Pancreas (tissue), 10 donors: ENCODE measurements around the gene HEXB. TPM values are rescaled to one million over a fixed set of nuclear protein-coding genes. Genes with fewer than 3 reads are reported as not detected.

Experiments used
- ATAC-seq, 4 donors: fragments of 200-7000 bp; cut with Tn5 transposase; one replicate each; pipeline versions ENCODE4 v1.8.0 to v1.9.1; 2020; ENCODE audit warnings: mild to moderate bottlenecking in 4 of 4, moderate library complexity in 4 of 4
- DNase-seq, 6 donors: peaks; one replicate each; pipeline ENCODE4 v3.0.0-alpha.2; 2020
- FAIRE-seq: peaks from 2 replicates; lab custom pipeline; 2012; peaks lifted over from hg19 to GRCh38; lab: Jason Lieb, UNC
- H3K27ac ChIP-seq, 4 donors: fragments of 200-600 bp; sonication (generic); 1 replicate in 3 of 4; 2 replicates in 1 of 4; pipeline versions ENCODE4 v1.5.0 to v1.8.0; 2020
- H3K27me3 ChIP-seq, 4 donors: fragments of 200-600 bp; one replicate each; pipeline ENCODE4 v1.8.0; 2021
- H3K36me3 ChIP-seq, 3 donors: fragments of 200-600 bp; sonication (generic) in 1 of 3; one replicate each; pipeline versions ENCODE4 v1.5.0 to v1.8.0; 2020 to 2021
- H3K4me1 ChIP-seq, 3 donors: fragments of 200-600 bp; one replicate each; pipeline ENCODE4 v1.8.0; 2021
- H3K4me3 ChIP-seq, 4 donors: fragments of 200-600 bp; sonication (generic) in 2 of 4; one replicate each; pipeline versions ENCODE4 v1.5.0 to v1.8.0; 2020 to 2021
- H3K9me3 ChIP-seq, 4 donors: fragments of 200-600 bp; one replicate each; pipeline ENCODE4 v1.8.0; 2021
- WGBS, 2 donors: extraction: QIAGEN DNeasy Blood & Tissue Kit; methylation state at CpG; one replicate each; pipeline ENCODE4 v1.1.7; 2013; 5-methylcytosine and 5-hydroxymethylcytosine counted together
- intact Hi-C, 3 donors: fragments of 100-400 bp; cut with DNase I; formaldehyde crosslinking; loops; one replicate each; pipeline versions ENCODE4 v1.11.1 to v1.14.2; 2022
- polyA plus RNA-seq, 2 donors: library from polyadenylated mRNA; stranded (reverse); fragments of 200-250 nt; gene quantifications; one replicate each; pipeline ENCODE4 v1.2.3, GENCODE V29; 2013
- total RNA-seq, 6 donors: library from RNA; stranded (reverse); fragmentation: NEBNext Ultra II Directional in 4 of 6; extraction: Animal tissue kit (Norgen Biotek cat#: 25700) in 4 of 6; gene quantifications; one replicate each; pipeline versions ENCODE4 v1.2.1 to v1.2.4, GENCODE V29; 2021 to 2023
- TF ChIP-seq, protein P1 (sequence below), 4 donors: fragments of 200-600 bp; sonication (generic) in 3 of 4; IDR thresholded peaks; one replicate each; pipeline versions ENCODE4 v1.5.0 to v1.8.0; 2021; ENCODE audit warnings: antibody characterized with exemption in 4 of 4
- donor health status: healthy with polysubstance abuse.
- donor health status: DM: no; HTN: no; CAD: no; lungs with moderate emphysema.
- donor health status: DM: no; HTN: no; CAD: no.
- donor health status: control.
- donor health status: control.
- donor health status: Bipolar disorder and iron deficiency.
- donor health status: DM: yes; HTN: yes; CAD: no.
- donor health status: DM: no; HTN: no; CAD: no.
- donor health status: DM: no; HTN: no; CAD: no.
- donor health status: DM: yes; HTN: yes; CAD: no.

Gene HEXB
- 100 to 1,000 TPM in 2 of 6 donors, 10 to 100 TPM in 4; 59.2 to 140 (median 73.8) TPM for total RNA-seq
- polyA plus RNA-seq: 100 to 1,000 TPM in 1 of 2 donors, 10 to 100 TPM in 1; 82.8 to 127 TPM

DNA sequence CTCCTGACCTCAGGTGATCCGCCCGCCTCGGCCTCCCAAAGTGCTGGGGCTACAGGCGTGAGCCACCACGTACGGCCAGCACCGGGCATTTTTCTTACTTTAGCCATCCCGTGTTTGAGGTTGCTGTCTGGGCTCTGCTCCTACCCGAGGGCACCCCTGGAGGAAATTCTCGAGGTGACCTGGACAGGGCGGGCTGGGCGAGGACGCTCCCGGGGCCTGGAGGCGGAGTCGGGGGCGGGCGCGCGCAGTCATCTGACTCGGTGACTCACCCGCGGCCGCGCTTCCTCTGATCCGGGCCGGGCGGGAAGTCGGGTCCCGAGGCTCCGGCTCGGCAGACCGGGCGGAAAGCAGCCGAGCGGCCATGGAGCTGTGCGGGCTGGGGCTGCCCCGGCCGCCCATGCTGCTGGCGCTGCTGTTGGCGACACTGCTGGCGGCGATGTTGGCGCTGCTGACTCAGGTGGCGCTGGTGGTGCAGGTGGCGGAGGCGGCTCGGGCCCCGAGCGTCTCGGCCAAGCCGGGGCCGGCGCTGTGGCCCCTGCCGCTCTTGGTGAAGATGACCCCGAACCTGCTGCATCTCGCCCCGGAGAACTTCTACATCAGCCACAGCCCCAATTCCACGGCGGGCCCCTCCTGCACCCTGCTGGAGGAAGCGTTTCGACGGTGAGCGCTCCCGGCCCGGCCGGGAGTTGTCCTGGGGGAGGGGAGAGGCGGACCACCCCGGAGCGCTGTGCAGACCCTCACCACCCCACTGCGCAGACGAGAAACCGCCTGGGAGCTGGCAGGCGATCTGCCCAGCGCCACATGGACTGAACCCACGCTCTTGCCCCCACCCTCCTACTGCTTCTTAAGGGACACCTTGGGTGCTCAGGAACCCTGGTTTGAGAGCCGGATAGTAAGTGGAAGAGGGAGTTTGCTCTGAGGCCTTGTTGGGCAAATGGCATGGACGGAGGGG, at the start of gene HEXB:
Gene HEXB, plus strand, starts transcription at position 334 of the 952 bp plus-strand sequence. Its CDS starts 28 bp downstream, at position 362.
- H3K9me3 ChIP-seq: no peaks in the 10 kb centered on the region
- FAIRE-seq: no peak
- peak; percentile 88 to 97 (median 92) for DNase-seq
- peak within 1 kb of the TSS; percentile 75 to 87 (median 82) for H3K4me3 ChIP-seq
- 0 to 3% methylated on average over 50 to 78 of the region's 78 CpGs for WGBS, 2 donors
- no peaks in the 10 kb centered on the region for H3K27me3 ChIP-seq
- H3K36me3 ChIP-seq: peaks cover 0 to 8% (median 0%) of the 10 kb centered on the region in 3 donors
- peak; percentile 96 to 98 (median 98) for ATAC-seq
- H3K4me1 ChIP-seq: peaks cover 0 to 12% (median 0%) of the 10 kb centered on the region in 3 donors
- intact Hi-C loops: no loop called here
- H3K27ac ChIP-seq: peak within 1 kb of the TSS; percentile 69 to 88 (median 85)
- TF ChIP-seq, protein P1, sequence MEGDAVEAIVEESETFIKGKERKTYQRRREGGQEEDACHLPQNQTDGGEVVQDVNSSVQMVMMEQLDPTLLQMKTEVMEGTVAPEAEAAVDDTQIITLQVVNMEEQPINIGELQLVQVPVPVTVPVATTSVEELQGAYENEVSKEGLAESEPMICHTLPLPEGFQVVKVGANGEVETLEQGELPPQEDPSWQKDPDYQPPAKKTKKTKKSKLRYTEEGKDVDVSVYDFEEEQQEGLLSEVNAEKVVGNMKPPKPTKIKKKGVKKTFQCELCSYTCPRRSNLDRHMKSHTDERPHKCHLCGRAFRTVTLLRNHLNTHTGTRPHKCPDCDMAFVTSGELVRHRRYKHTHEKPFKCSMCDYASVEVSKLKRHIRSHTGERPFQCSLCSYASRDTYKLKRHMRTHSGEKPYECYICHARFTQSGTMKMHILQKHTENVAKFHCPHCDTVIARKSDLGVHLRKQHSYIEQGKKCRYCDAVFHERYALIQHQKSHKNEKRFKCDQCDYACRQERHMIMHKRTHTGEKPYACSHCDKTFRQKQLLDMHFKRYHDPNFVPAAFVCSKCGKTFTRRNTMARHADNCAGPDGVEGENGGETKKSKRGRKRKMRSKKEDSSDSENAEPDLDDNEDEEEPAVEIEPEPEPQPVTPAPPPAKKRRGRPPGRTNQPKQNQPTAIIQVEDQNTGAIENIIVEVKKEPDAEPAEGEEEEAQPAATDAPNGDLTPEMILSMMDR (IDR thresholded peaks at IDR 0.05): no peak

DNA sequence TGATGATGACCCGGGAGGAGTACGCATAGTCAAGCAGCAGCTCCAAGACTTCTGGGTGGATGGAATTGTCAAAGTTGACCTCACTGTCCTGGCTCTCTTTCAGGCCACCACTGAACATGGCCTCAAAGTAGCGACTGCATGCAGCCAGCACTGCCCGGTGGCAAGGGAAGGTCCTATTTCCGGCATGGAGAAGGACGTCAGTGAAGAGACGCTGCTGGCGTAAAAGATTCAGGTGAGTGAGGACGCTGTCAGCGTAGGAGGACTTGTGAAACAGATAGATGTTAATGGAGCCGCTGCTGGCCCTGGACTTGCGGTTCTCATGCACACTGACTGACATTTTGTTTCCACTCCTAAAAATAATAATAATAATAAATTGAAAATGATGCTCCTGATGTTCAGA, 48.9 kb upstream of the HEXB start:
- Histone ChIP-seq H3K27ac (peak overlapping the region in 1 of 4 donors; percentile 7), H3K9me3 (no peaks in the 10 kb centered on the region), H3K4me3 (no peak overlapping the region), H3K27me3 (no peaks in the 10 kb centered on the region), H3K36me3 (peaks cover 0 to 15% (median 0%) of the 10 kb centered on the region in 3 donors), H3K4me1 (peaks cover 0 to 26% (median 5%) of the 10 kb centered on the region in 3 donors)
- ATAC-seq (no peak), FAIRE-seq (no peak), DNase-seq (no peak)
- 80 to 86% methylated on average over 12 of the region's 12 CpGs for whole genome bisulfite sequencing, 2 donors
- intact Hi-C loops: loop anchor here in 1 of 3 donors (10.0 kb wide), 1 partner anchor 101 kb away; no protein-coding TSS in a partner anchor
- TF ChIP-seq, protein P1 (IDR thresholded peaks at IDR 0.05): no peak

DNA sequence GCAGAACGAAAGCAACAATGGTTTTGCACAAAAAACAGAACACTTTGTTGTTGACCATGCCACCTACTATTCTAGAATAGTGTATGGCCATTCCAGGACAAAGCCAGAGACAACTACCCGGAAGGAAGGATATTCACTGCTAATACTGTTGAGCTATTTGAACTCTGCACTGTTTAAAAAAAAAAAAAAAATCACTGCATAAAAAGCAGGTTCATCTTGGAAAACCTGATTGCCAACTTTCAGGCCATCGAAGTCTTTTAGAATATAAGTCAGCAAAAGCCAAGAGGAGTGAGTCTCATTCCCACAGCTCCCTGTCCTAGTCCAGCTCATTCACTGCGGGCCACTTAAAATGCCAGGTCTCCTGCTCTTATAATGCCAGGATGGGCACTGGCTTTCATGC, 48.5 kb upstream of the HEXB start:
- FAIRE-seq: no peak
- WGBS, 2 donors: 58 to 60% methylated on average over 4 of the region's 4 CpGs
- peak overlapping the region in 1 of 4 donors; percentile 31 for H3K4me3 ChIP-seq
- no peaks in the 10 kb centered on the region for H3K9me3 ChIP-seq
- H3K36me3 ChIP-seq: peaks cover 0 to 15% (median 0%) of the 10 kb centered on the region in 3 donors
- intact Hi-C loops: loop anchor here in 1 of 3 donors (10.0 kb wide), 1 partner anchor 102 kb away; no protein-coding TSS in a partner anchor
- peaks cover 0 to 22% (median 5%) of the 10 kb centered on the region in 3 donors for H3K4me1 ChIP-seq
- TF ChIP-seq, protein P1 (IDR thresholded peaks at IDR 0.05): no peak
- DNase-seq: no peak
- no peak for ATAC-seq
- H3K27ac ChIP-seq: peak overlapping the region in 1 of 4 donors; percentile 17
- no peaks in the 10 kb centered on the region for H3K27me3 ChIP-seq

DNA sequence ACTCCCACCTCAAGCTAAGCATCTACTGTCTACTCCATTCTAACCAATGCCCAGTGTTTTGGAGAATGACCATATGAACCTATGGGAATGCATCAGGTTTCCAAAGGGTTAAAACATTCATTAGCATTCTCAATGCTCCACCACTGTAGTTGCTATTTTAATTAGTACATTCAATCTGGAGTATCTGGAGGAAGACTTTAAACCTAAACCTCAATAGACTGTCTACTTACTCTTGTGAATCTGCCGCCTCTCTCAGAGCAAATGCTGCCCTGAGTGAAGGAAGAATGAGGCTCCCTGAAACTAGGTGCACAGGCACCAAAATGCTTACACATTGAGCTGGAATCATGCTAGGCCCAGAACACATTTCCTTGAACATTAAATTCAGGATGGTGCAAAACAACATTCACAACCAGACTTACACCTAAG, 46.5 kb upstream of the HEXB start:
- Histone ChIP-seq H3K4me3 (peak overlapping the region; percentile 64 to 81 (median 78)), H3K27ac (peak overlapping the region in 3 of 4 donors; percentile 75 to 95 (median 94)), H3K4me1 (peaks cover 0 to 11% (median 0%) of the 10 kb centered on the region in 3 donors), H3K36me3 (peaks cover 0 to 15% (median 0%) of the 10 kb centered on the region in 3 donors), H3K9me3 (no peaks in the 10 kb centered on the region), H3K27me3 (no peaks in the 10 kb centered on the region)
- ATAC-seq: no peak
- intact Hi-C loops: loop anchor here in 1 of 3 donors (10.0 kb wide), 1 partner anchor 104 kb away; no protein-coding TSS in a partner anchor
- WGBS, 2 donors: 59 to 71% methylated on average over 1 of the region's 1 CpG
- no peak for DNase-seq
- TF ChIP-seq, protein P1 (IDR thresholded peaks at IDR 0.05): no peak
- no peak for FAIRE-seq
